Activated T-helper 2 cell treated with anti-CD3 and anti-CD28 coated beads, Interferon-gamma antibody, Interleukin-2, Interleukin-4, amounts not matched to agents 10 μg/mL and 5 μg/mL and 100 μg/mL, durations not matched to agents 14 hours and 24 hours and 36 hours (primary cell): Measurements from ENCODE around the gene DOCK8. TPM values are rescaled to one million over a fixed set of nuclear protein-coding genes. Genes with fewer than 3 reads are reported as not detected.
A peak's percentile ranks its signal among the peaks of the same experiment; 100 is the strongest.

Experiments used
- DNase-seq: peaks from one replicate; pipeline ENCODE4 v3.0.0; 2021; ENCODE audit warnings: low spot score
- H3K27ac Mint-ChIP-seq: one replicate; pipeline ENCODE4 v1.8.0; 2021; ENCODE audit warnings: mixed read lengths
- H3K27me3 Mint-ChIP-seq: one replicate; pipeline ENCODE4 v1.8.0; 2021; ENCODE audit warnings: low read depth, mixed read lengths
- H3K36me3 Mint-ChIP-seq: one replicate; pipeline ENCODE4 v1.8.0; 2021; ENCODE audit warnings: low read depth, mixed read lengths
- H3K4me1 Mint-ChIP-seq: one replicate; pipeline ENCODE4 v1.8.0; 2021; ENCODE audit warnings: low read depth, mixed read lengths
- H3K4me3 Mint-ChIP-seq: one replicate; pipeline ENCODE4 v1.8.0; 2021; ENCODE audit warnings: low read depth, mild to moderate bottlenecking, moderate library complexity, mixed read lengths
- H3K9me3 Mint-ChIP-seq: one replicate; pipeline ENCODE4 v1.8.0; 2021; ENCODE audit warnings: mixed read lengths
- intact Hi-C: fragments of 100-400 bp; cut with micrococcal nuclease; formaldehyde crosslinking; loops from one replicate; pipeline ENCODE4 v1.15.1; 2023
- total RNA-seq: library from RNA; stranded (reverse); gene quantifications from 2 replicates; pipeline ENCODE4 v1.2.3, GENCODE V29; 2022

The DOCK8 gene
- total RNA-seq, 1 donor from 2014 or later = 113 TPM

DNA sequence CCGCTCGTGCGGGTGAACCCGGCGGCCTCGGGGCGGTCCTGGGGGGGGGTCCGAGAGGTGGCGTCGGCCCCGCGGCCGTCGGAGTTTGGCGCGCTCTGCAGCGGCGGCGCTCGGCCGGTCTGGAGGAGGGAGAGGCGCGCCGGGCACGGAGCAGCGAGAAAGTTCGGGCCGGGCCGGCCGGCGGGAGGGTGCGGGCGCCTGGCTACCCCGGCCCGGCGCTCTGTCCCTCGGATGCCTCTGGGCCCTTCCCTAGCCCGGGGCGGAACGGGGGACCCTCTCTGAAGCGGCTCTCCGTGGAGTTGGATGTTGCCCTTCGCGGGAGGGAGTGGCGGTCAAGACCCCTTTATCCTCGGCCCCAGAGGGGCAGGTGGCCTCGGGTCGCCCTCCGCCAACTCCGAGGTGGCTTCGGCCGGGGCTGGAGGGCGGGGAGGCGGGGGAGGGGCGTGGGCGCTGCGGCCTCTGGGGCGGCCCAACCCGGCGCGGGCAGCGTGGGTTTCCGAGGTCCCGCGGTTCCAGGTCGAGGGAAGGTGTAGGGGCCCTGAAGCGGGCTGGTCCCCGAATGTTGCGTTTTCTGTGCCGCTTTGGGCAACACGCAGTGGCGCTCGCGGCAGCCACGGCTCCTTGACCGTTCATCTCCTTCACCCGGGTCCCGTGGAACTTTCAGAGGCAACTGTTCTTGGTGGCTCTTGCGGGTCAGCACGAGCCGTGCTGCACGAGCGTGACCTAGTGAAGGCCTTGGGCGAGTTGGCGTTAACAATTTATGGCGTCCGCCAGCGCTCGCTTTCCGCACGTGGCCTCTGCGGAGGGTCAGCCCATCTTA lies 290.5 kb downstream of the DOCK8 start:
- Mint-ChIP-seq H3K36me3 (no peaks in the 10 kb centered on the region), H3K27ac (no peak overlapping the region), H3K4me3 (peak overlapping the region; percentile 71), H3K4me1 (peaks cover 7% of the 10 kb centered on the region), H3K9me3 (no peaks in the 10 kb centered on the region), H3K27me3 (peaks cover 33% of the 10 kb centered on the region)
- intact Hi-C loops = no loop called here
- no peak for DNase-seq

DNA sequence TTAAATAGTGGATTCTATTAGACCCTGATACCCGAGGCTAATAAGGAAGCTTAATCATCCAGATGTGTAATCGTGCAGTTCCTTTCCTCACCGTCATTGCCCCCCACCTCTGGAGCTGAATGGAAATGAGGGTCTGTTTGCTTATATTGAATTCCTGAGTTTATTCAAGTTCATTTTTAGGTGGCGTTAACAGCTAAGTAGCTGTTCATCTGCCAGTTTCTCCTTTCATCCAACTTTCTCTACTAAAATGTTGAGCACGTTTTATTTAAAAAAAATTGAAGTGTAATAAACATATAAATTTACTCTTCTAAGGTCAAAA lies 291.0 kb downstream of the DOCK8 start:
- Mint-ChIP-seq H3K27me3 (peaks cover 28% of the 10 kb centered on the region), H3K4me3 (peak overlapping the region; percentile 71), H3K9me3 (no peaks in the 10 kb centered on the region), H3K4me1 (peaks cover 7% of the 10 kb centered on the region), H3K27ac (no peak overlapping the region), H3K36me3 (no peaks in the 10 kb centered on the region)
- intact Hi-C loops = no loop called here
- DNase-seq = no peak

DNA sequence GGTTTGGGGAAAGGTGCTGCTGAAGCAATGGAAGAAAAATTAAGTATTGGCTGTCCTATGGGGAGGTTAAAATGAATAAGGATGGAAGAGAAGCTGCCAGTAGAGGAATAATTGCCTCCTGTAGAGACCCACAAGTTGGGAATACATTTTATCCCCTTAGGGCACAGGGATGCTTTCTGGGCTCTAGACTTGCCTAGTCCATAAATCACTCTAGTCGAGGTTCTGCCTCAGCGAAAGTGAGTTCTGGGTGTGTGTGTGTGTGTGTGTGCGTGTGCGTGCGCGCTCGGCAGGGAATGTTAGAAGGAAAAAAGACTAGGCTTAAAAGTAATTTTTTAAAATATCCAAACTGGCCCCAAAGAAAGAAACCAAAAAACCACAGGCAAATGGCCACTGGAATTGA lies 291.6 kb downstream of the DOCK8 start:
- Mint-ChIP-seq H3K4me1 (peaks cover 7% of the 10 kb centered on the region), H3K36me3 (no peaks in the 10 kb centered on the region), H3K4me3 (no peak overlapping the region), H3K27me3 (peaks cover 23% of the 10 kb centered on the region), H3K27ac (no peak overlapping the region), H3K9me3 (no peaks in the 10 kb centered on the region)
- DNase-seq = no peak
- intact Hi-C loops = no loop called here

DNA sequence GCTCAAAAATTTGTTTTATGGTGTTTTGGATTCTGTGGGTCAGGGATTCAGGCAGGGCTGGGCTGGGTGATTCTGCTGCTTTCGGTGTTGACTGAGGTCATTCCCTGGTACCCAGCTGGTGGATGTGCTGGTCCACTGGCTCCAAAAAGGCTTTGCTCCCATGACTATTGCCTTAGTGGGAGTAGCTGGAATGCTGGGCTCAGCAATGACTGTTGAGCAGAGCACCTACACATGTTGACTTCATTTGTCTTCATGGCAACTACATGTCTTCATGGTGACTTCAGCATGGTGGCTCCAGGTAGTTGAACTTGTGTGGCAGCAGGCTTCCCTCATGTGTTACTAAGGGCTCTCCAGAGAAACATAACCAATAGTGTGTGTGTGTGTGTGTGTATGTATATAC lies 297.2 kb downstream of the DOCK8 start:
- DNase-seq = no peak
- Mint-ChIP-seq H3K4me1 (peaks cover 7% of the 10 kb centered on the region), H3K9me3 (no peaks in the 10 kb centered on the region), H3K4me3 (no peak overlapping the region), H3K36me3 (no peaks in the 10 kb centered on the region), H3K27ac (no peak overlapping the region), H3K27me3 (peaks cover 8% of the 10 kb centered on the region)
- intact Hi-C loops = no loop called here

GRCh38 chr9:512555-513272 lies 298.0 kb downstream of the DOCK8 start:
- Mint-ChIP-seq H3K27ac (no peak overlapping the region), H3K27me3 (peaks cover 8% of the 10 kb centered on the region), H3K4me1 (peaks cover 7% of the 10 kb centered on the region), H3K9me3 (no peaks in the 10 kb centered on the region), H3K4me3 (no peak overlapping the region), H3K36me3 (no peaks in the 10 kb centered on the region)
- intact Hi-C loops = no loop called here
- DNase-seq = no peak

Other genes with a start within 250 kb of the DOCK8 start
- gene WASHC1, start 185.4 kb upstream of the DOCK8 start, total RNA-seq = 17.8 and 20.5 TPM in 2 replicates
- gene FOXD4, start 96.4 kb upstream of the DOCK8 start, total RNA-seq = 0.09 TPM in 1 of 2 replicates, not detected in the other
- gene ZNG1A, start 35.8 kb upstream of the DOCK8 start, total RNA-seq = 28.9 and 32.7 TPM in 2 replicates